ENCODE data around the gene XPO4.
"Not testable (repeated sequence)": the region's sequence is repeated elsewhere in the genome, so short reads cannot be mapped to it uniquely, and the experiment has no call there.

The XPO4 gene

GRCh38 chr13:20891034-20891433 lies 11.5 kb downstream of the XPO4 start:
- DNase-seq (ENCODE audit: low read depth in 3 of 3): no peak

GRCh38 chr13:20890540-20890939 lies 12.0 kb downstream of the XPO4 start:
- not testable (repeated sequence) for DNase-seq (ENCODE audit: low read depth in 3 of 3)

DNA sequence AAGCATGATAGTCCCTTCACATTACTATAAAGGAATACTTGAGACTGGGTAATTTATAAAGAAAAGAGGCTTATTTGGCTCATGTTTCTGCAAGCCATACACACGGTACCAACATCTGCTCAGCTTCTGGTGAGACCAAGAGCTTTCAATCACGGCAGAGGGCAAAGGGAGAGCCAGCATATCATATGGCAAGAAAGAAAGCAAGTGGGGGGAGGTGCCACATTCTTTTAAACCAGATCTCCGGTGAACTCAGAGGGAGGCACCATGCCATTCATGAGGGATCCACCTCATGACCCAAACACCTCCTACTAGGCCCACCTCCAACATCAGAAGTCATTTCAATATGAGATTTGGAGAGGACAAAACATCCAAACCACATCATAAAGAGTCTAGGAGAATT lies 20.3 kb downstream of the XPO4 start:
- no peak for DNase-seq (ENCODE audit: low read depth in 3 of 3)

DNA sequence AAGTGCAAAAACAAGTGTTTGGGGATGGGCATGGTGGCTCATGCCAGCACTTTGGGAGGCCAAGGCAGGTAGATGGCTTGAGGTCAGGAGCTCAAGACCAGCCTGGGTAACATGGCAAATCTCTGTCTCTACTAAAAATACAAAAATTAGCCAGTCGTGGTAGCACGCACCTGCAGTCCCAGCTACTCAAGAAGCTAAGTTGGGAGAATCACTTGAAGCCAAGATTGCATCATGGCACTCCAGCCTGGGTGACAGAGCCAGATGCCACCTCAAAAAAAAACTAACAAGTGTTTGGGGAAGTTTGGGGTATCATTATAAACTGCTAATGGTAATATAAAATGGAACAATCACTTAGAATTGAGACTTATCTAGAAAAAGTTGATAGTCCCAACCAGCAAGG lies 24.6 kb downstream of the XPO4 start:
- DNase-seq (ENCODE audit: low read depth in 3 of 3): no peak

DNA sequence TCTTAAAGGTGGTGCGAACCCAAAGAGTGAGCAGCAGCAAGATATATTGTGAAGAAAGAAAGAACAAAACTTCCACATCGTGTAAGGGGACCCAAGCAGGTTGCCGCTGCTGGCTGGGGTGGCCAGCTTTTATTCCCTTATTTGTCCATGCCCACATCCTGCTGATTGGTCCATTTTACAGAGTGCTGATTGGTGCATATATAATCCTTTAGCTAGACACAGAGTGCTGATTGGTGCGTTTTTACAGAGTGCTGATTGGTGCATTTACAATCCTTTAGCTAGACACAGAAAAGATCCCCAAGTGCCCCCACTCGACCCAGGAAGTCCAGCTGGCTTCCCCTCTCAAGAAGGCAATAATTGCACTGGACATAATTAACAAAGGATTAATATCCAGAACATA lies 25.7 kb downstream of the XPO4 start:
- not testable (repeated sequence) for DNase-seq (ENCODE audit: low read depth in 3 of 3)

- not testable (repeated sequence) for DNase-seq (ENCODE audit: low read depth in 3 of 3)
Measured at GRCh38 chr13:20874439-20874838, 28.1 kb downstream of the XPO4 start.

DNA sequence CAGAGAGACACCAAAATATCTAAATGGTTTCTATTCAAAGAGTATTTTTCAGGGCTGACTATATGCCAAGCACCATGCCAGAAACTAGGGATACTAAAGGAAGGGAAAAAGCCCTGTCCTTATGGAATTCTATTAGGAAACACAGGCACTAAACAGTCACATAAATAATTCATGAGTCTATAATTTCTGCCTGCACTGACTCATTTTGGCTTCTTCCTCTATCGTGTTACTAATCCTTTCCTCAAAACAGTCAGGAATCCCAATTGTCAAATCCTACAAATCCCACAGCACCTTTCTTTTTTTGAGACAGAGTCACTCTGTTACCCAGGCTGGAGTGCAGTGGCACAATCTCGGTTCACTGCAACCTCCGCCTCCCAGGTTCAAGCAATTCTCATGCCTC lies 29.2 kb downstream of the XPO4 start:
- no peak for DNase-seq (ENCODE audit: low read depth in 3 of 3)

GRCh38 chr13:20870829-20871228 lies 31.7 kb downstream of the XPO4 start:
- DNase-seq (ENCODE audit: low read depth in 3 of 3): no peak

DNA sequence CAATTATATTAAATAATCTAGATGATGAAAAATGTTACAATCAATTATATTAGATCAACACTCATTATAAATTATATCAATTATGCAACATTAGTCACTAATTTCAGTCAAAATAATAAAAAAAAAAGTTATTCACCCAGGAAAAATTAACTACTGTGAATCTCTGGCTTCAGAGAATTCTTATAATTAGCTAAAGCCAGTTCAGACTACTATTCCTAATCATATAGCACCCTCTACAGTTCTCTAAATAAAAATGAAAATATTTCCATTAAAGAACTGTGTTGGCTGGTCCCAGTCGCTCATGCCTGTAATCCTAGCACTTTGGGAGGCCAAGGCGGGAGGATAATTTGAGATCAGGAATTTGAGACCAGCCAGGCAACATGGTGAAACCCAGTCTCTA lies 33.0 kb downstream of the XPO4 start:
- DNase-seq (ENCODE audit: low read depth in 3 of 3): no peak

GRCh38 chr13:20867408-20867807 lies 35.1 kb downstream of the XPO4 start:
- no peak for DNase-seq (ENCODE audit: low read depth in 3 of 3)

DNA sequence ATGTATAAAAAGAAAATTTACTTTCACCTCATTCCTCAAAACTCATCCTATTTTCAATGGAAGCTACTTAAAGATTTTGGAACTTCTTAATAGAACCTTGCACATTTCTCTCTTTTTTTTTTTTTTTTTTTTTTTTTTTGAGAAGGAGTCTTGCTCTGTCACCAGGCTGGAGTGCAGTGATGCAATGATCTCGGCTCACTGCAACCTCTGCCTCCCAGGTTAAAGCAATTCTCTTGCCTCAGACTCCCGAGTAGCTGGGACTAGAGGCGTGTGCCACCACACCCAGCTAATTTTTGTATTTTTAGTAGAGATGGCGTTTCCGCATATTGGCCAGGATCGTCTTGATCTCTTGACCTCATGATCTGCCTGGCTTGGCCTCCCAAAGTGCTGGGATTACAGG lies 40.9 kb downstream of the XPO4 start:
- DNase-seq (ENCODE audit: low read depth in 3 of 3): not testable (repeated sequence)

- no peak for DNase-seq (ENCODE audit: low read depth in 3 of 3)
Measured at GRCh38 chr13:20860844-20861243, 41.7 kb downstream of the XPO4 start.

- DNase-seq (ENCODE audit: low read depth in 3 of 3): no peak
Measured at GRCh38 chr13:20856650-20857049, 45.9 kb downstream of the XPO4 start.

DNA sequence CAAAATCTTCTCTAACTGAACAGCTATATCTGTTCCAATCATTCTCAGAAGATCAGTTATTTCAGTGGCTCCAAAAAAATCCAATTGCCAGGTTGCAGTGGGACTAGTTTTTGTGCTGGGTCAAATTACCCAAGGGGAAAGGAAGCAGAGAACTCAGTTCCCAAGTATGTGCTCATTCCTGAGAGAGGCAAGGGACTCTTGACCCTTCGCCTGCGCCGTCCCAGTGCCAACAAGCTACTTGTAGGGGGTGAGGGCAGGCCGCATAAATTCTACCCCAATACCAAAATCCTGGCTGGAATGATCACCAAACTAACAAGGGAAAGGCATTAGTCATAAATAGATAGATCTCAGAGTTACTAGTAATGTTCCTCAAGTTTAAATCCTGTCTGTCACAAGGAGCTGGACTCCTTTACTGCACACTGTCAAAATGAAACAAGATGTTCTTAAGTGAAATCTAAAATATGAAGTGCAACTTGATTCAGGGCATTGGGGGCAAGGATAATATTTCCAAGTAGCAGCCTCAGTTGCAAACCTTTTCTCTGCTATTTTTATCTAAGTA lies 50.6 kb downstream of the XPO4 start:
- no peak for DNase-seq (ENCODE audit: low read depth in 3 of 3)

DNA sequence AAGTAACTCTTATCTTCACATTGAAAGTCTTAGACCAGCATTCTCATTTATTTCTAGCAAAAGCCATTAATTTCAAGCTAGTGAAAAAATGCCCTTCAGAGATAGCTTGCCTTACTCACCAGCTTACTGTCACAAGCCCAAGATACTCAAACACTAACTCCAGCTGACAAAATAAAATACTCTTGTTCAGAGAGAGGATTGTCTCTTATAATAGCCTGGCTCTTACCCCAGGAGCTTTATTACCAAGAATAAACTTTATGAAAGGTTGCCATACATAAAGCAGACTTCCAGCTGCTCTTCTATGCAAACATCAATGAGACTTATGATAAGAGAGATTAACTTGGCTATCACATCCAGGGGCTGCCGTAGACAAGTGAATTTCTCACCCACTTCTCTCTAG lies 53.6 kb downstream of the XPO4 start:
- DNase-seq (ENCODE audit: low read depth in 3 of 3): no peak

GRCh38 chr13:20848203-20848602 lies 54.3 kb downstream of the XPO4 start:
- no peak for DNase-seq (ENCODE audit: low read depth in 3 of 3)

DNA sequence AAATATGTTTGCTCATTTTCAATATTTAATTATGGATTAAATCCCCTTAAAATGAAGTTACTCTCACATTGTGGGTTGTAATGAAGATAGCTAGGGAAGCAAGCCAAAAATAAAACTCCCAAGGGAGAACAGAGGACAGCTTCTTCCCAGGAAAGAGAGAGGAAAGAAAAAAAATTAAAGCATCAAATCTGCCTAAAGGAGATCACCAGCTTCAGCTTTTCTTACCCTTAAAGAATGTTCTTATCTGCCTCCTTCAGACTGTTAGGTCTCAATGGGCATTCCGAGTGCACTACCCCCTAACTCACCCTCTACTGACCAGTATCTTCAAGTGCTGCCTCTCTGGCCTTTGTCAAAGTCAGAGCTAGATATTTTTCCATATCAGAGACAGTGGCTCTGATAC lies 55.2 kb downstream of the XPO4 start:
- DNase-seq (ENCODE audit: low read depth in 3 of 3): no peak

- no peak for DNase-seq (ENCODE audit: low read depth in 3 of 3)
Measured at GRCh38 chr13:20843166-20843565, 59.4 kb downstream of the XPO4 start.

DNA sequence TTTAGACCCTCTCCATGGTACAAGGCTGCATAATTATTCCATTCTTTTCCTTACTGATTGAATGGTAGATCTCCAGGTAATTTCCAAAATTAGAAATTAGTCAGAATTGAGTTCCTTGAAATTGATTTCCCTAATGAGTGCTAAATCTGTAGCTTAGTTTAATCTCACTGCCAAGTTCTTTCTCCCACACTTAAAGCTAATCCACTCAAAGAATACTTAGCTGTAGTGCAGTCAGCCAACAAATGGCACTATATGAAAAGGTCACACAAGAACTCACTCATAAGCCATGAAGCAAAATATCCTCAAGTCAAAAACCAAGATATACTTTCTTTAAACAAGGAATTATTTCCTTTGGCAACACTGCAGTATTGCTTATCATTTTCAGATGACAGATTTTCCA lies 62.0 kb downstream of the XPO4 start:
- no peak for DNase-seq (ENCODE audit: low read depth in 3 of 3)

DNA sequence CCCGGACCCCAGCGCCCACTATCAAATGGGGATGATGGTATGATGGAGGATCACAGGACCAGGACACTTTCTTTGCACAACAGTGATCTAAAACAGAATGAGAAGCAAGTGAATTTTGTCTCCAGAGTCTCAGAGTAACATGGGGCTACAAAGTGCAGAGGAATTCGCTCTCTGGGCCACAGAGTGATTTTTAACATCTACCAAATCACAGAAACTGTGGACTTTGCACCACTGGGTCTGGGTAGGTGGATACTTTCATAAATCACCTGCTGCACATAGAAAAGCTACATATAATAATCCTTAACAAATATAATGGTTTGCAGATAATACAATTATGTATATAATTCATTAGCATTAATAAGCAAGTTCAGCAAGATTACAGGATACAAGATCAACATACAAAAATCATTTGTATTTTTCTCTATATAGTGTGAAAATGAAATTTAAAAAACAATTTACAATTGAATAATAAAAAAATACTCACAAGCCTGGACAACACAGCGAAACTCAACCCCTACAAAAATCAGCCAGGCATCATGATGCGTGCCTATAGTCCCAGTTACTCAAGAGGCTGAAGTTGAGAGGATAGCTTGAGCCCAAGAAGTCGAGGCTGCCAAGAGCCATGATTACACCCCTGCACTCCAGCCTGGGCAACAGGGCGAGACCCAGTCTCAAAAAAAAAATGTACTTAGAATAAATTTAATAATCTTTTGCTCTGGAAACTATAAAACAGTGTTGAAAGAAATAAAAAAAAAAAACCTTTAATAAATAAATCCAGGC lies 68.5 kb downstream of the XPO4 start:
- no peak for DNase-seq (ENCODE audit: low read depth in 3 of 3)

- DNase-seq (ENCODE audit: low read depth in 3 of 3): no peak
Measured at GRCh38 chr13:20832861-20833260, 69.7 kb downstream of the XPO4 start.

GRCh38 chr13:20831933-20832332 lies 70.6 kb downstream of the XPO4 start:
- no peak for DNase-seq (ENCODE audit: low read depth in 3 of 3)

GRCh38 chr13:20831254-20831653 lies 71.3 kb downstream of the XPO4 start:
- no peak for DNase-seq (ENCODE audit: low read depth in 3 of 3)
